Stimulated activated CD4-positive, alpha-beta T cell treated with anti-CD3 and anti-CD28 coated beads, TNF-alpha, amount 100 ng/mL, for 4 hours (primary cell): ENCODE data around the gene ERF.

ENCODE experiments used
- DNase-seq, 3 experiments: peaks; one replicate each; pipeline ENCODE4 v3.0.0-alpha.2; 2020; ENCODE audit warnings: low read depth in 3 of 3

The ERF gene

GRCh38 chr19:42254089-42254849 lies 659 bp downstream of the ERF start:
- DNase-seq, result peak; percentile 67 to 69 (median 68)

GRCh38 chr19:42253245-42254088 lies 1.5 kb downstream of the ERF start:
- peak; percentile 26 to 58 (median 45) for DNase-seq

GRCh38 chr19:42252365-42253244 lies 2.3 kb downstream of the ERF start:
- no peak for DNase-seq

GRCh38 chr19:42251572-42252358 lies 3.2 kb downstream of the ERF start:
- no peak for DNase-seq

- no peak for DNase-seq
Observed at GRCh38 chr19:42250666-42251531, 4.0 kb downstream of the ERF start.

GRCh38 chr19:42250183-42250665 lies 4.7 kb downstream of the ERF start:
- no peak for DNase-seq

- DNase-seq, result no peak
Observed at GRCh38 chr19:42249769-42250168, 5.2 kb downstream of the ERF start.

GRCh38 chr19:42249149-42249750 lies 5.7 kb downstream of the ERF start:
- DNase-seq, result no peak

GRCh38 chr19:42248270-42249148 lies 6.4 kb downstream of the ERF start:
- no peak for DNase-seq

- no peak for DNase-seq
Observed at GRCh38 chr19:42247640-42248199, 7.2 kb downstream of the ERF start.

GRCh38 chr19:42246922-42247639 lies 7.8 kb downstream of the ERF start:
- no peak for DNase-seq

- no peak for DNase-seq
Observed at GRCh38 chr19:42246143-42246921, 8.6 kb downstream of the ERF start.

GRCh38 chr19:42245231-42245630 lies 9.7 kb downstream of the ERF start:
- no peak for DNase-seq

GRCh38 chr19:42244347-42245220 lies 10.3 kb downstream of the ERF start:
- DNase-seq, result peak; percentile 75 to 87 (median 85)

GRCh38 chr19:42242512-42243409 lies 12.2 kb downstream of the ERF start, which contains the start of gene GSK3A:
Gene GSK3A (minus strand): TSS chr19:42242602. CDS start chr19:42242465, 137 bp downstream.
- peak; percentile 88 to 95 (median 93) for DNase-seq
